Loucy (cell line): Measurements from ENCODE around the gene LRRC23.
A peak's percentile ranks its signal among the peaks of the same experiment; 100 is the strongest.

Experiments
- CTCF ChIP-seq: fragments of 200-600 bp; sonication (generic); conservative IDR thresholded peaks from 2 replicates; pipeline ENCODE4 v1.5.1; 2014; ENCODE audit warnings: mild to moderate bottlenecking, antibody characterized with exemption, low read length
- EZH2phosphoT487 ChIP-seq: fragments of 200-600 bp; IDR thresholded peaks from 2 replicates; pipeline ENCODE4 v1.6.1; 2018; ENCODE audit warnings: antibody characterized with exemption, mild to moderate bottlenecking, moderate library complexity, borderline replicate concordance

GRCh38 chr12:6960593-6961277, 56.1 kb downstream of the LRRC23 start:
- TF ChIP-seq CTCF = peak; percentile 42
- no peak for TF ChIP-seq EZH2phosphoT487
